PC-9 (cell line): ENCODE measurements around the gene S100A6.

Source experiments
- CTCF ChIP-seq: fragments of 200-600 bp; sonication (generic); conservative IDR thresholded peaks from 2 replicates; pipeline ENCODE4 v1.6.1; 2017; ENCODE audit warnings: mixed run types, antibody characterized with exemption, mild to moderate bottlenecking, moderate library complexity
- EZH2 ChIP-seq: fragments of 200-600 bp; sonication (generic); IDR thresholded peaks from 2 replicates; pipeline ENCODE4 v1.8.0; 2017; ENCODE audit warnings: antibody characterized with exemption, low read depth

GRCh38 chr1:153573351-153573750 lies 37.6 kb upstream of the S100A6 start:
- TF ChIP-seq CTCF (no peak), EZH2 (no peak)
